Cardiac muscle cell (in vitro differentiated cells and primary cell): ENCODE measurements around the gene HINT3. TPM values are rescaled to one million over a fixed set of nuclear protein-coding genes. Genes with fewer than 3 reads are reported as not detected.
"Not testable (repeated sequence)": the region's sequence is repeated elsewhere in the genome, so short reads cannot be mapped to it uniquely, and the experiment has no call there.

Source experiments
- DNase-seq, 2 donors: peaks; one replicate each; pipeline versions ENCODE4 v3.0.0 to v3.0.0-alpha.2; 2010 to 2017; ENCODE audit warnings: low read depth in 1 of 2, low spot score in 1 of 2
- H3K27ac ChIP-seq: fragments of 200-600 bp; sonication (generic); 2 replicates; pipeline ENCODE4 v1.5.1; 2016
- H3K27me3 ChIP-seq: fragments of 200-600 bp; sonication (generic); 2 replicates; pipeline ENCODE4 v1.6.0; 2016; ENCODE audit warnings: control low read depth
- H3K36me3 ChIP-seq: fragments of 200-600 bp; sonication (generic); 2 replicates; pipeline ENCODE4 v1.5.1; 2016; ENCODE audit warnings: control low read depth
- H3K4me1 ChIP-seq: fragments of 200-600 bp; sonication (generic); 2 replicates; pipeline ENCODE4 v1.8.1; 2017; ENCODE audit warnings: low read depth, mild to moderate bottlenecking, mixed run types
- H3K4me3 ChIP-seq: fragments of 200-600 bp; sonication (generic); 2 replicates; pipeline ENCODE4 v1.5.1; 2016; ENCODE audit warnings: mild to moderate bottlenecking
- H3K9me3 ChIP-seq: fragments of 200-600 bp; sonication (generic); 2 replicates; pipeline ENCODE4 v1.5.1; 2017; ENCODE audit warnings: low read depth, mild to moderate bottlenecking, control low read depth
- polyA plus RNA-seq: library from polyadenylated mRNA; unstranded; fragments of >200 nt; fragmentation: Nextera tagmentation; extraction: Ambion mirVana; gene quantifications from 2 replicates; pipeline ENCODE4 v1.2.1, GENCODE V29; 2016
- total RNA-seq: library from RNA; depleted of rRNA; stranded (reverse); fragments of >200 nt; gene quantifications from 2 replicates; pipeline ENCODE4 v1.2.3, GENCODE V29; 2016
- TF ChIP-seq, protein P1 (sequence below): IDR thresholded peaks from 2 replicates; pipeline ENCODE4 v1.5.1; 2012; ENCODE audit warnings: low read depth, mild to moderate bottlenecking, low read length

HINT3 gene
- total and polyA plus RNA-seq, 2 experiments from 2014 or later: 30.8 to 43.3 TPM

DNA sequence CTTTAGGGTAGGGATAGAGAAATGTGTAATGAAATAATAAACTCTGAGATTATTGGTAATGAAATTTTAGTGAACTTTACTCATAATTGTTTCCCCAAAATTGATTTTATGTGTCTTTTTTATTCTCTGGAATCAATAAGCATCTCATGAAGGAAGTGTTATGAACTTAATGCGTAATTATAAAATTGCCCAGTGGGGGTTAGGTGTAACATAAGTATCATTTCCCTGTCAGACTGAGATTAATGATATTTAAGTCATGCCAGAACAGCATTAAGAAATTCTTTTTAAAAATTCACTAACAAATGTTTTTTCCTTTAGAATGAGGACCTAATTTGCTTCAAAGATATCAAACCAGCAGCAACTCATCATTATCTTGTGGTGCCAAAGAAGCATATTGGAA, 10.0 kb downstream of the HINT3 start:
- Histone ChIP-seq H3K4me3 (no peak overlapping the region), H3K4me1 (peaks cover 8% of the 10 kb centered on the region), H3K27ac (no peak overlapping the region), H3K36me3 (peaks cover 13% of the 10 kb centered on the region), H3K9me3 (no peaks in the 10 kb centered on the region), H3K27me3 (no peaks in the 10 kb centered on the region)
- no peak for DNase-seq
- TF ChIP-seq, protein P1, sequence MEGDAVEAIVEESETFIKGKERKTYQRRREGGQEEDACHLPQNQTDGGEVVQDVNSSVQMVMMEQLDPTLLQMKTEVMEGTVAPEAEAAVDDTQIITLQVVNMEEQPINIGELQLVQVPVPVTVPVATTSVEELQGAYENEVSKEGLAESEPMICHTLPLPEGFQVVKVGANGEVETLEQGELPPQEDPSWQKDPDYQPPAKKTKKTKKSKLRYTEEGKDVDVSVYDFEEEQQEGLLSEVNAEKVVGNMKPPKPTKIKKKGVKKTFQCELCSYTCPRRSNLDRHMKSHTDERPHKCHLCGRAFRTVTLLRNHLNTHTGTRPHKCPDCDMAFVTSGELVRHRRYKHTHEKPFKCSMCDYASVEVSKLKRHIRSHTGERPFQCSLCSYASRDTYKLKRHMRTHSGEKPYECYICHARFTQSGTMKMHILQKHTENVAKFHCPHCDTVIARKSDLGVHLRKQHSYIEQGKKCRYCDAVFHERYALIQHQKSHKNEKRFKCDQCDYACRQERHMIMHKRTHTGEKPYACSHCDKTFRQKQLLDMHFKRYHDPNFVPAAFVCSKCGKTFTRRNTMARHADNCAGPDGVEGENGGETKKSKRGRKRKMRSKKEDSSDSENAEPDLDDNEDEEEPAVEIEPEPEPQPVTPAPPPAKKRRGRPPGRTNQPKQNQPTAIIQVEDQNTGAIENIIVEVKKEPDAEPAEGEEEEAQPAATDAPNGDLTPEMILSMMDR: no peak

- TF ChIP-seq, protein P1: no peak
- no peak for DNase-seq
- Histone ChIP-seq H3K4me3 (no peak overlapping the region), H3K36me3 (peaks cover 13% of the 10 kb centered on the region), H3K27me3 (no peaks in the 10 kb centered on the region), H3K9me3 (no peaks in the 10 kb centered on the region), H3K27ac (no peak overlapping the region), H3K4me1 (no peaks in the 10 kb centered on the region)
Measured at GRCh38 chr6:125968493-125968892, 11.9 kb downstream of the HINT3 start.

DNA sequence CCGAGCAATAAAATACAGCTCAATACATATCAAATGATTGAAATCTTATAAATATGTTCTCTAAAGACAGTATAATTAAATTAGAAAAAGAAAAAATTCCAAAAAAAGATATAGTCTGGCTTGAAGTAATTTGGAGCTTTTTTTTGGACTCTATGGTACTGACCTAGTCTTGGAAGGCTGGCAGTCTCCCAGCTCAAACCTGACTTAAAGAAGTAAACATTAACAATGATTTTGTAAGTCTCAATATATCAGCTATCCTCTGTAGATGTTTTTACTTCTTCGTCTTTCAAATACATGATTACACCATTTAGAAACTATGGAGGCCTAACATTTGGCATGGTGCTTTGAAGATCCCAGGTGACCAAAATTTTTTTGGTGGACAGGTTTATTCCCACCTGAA, 14.2 kb downstream of the HINT3 start:
- Histone ChIP-seq H3K27me3 (no peaks in the 10 kb centered on the region), H3K27ac (no peak overlapping the region), H3K9me3 (no peaks in the 10 kb centered on the region), H3K36me3 (peaks cover 19% of the 10 kb centered on the region), H3K4me3 (no peak overlapping the region), H3K4me1 (no peaks in the 10 kb centered on the region)
- TF ChIP-seq, protein P1: no peak
- no peak for DNase-seq

- not testable (repeated sequence) for DNase-seq, H3K27me3 ChIP-seq, H3K9me3 ChIP-seq, H3K4me3 ChIP-seq, H3K27ac ChIP-seq, H3K4me1 ChIP-seq
- peaks cover 12% of the 10 kb centered on the region for H3K36me3 ChIP-seq
Measured at GRCh38 chr6:125972478-125972877, 15.9 kb downstream of the HINT3 start.

GRCh38 chr6:125974214-125974866, 17.8 kb downstream of the HINT3 start:
- Histone ChIP-seq H3K4me3 (no peak overlapping the region), H3K36me3 (peaks cover 6% of the 10 kb centered on the region), H3K4me1 (no peaks in the 10 kb centered on the region), H3K27ac (no peak overlapping the region), H3K9me3 (no peaks in the 10 kb centered on the region), H3K27me3 (no peaks in the 10 kb centered on the region)
- TF ChIP-seq, protein P1: peak; percentile 55
- DNase-seq: peak; percentile 57 to 81

GRCh38 chr6:125979101-125979500, 22.5 kb downstream of the HINT3 start:
- Histone ChIP-seq H3K4me3 (no peak overlapping the region), H3K36me3 (peaks cover 6% of the 10 kb centered on the region), H3K4me1 (no peaks in the 10 kb centered on the region), H3K27ac (no peak overlapping the region), H3K27me3 (no peaks in the 10 kb centered on the region), H3K9me3 (no peaks in the 10 kb centered on the region)
- no peak for DNase-seq
- TF ChIP-seq, protein P1: no peak
